ENCODE data around the gene APOBEC3C. TPM values are rescaled to one million over a fixed set of nuclear protein-coding genes. Genes with fewer than 3 reads are reported as not detected.
"Not testable (repeated sequence)": the region's sequence is repeated elsewhere in the genome, so short reads cannot be mapped to it uniquely, and the experiment has no call there.

Gene APOBEC3C
- total RNA-seq, 4 donors from 2014 or later: 6.6 to 14.4 (median 9.9) TPM

GRCh38 chr22:39026509-39027150 lies 12.6 kb downstream of the APOBEC3C start:
- 86 to 91% methylated on average over 12 of the region's 12 CpGs for WGBS, 2 donors
- no peak for DNase-seq (ENCODE audit: low spot score in 2 of 2)
- H3K36me3 ChIP-seq: peaks cover 0 to 35% (median 0%) of the 10 kb centered on the region in 3 donors
- no peak overlapping the region for H3K4me3 ChIP-seq
- no peak overlapping the region for H3K27ac ChIP-seq
- no peaks in the 10 kb centered on the region for H3K9me3 ChIP-seq
- peaks cover 0 to 10% (median 2%) of the 10 kb centered on the region in 4 donors for H3K4me1 ChIP-seq
- TF ChIP-seq EP300 (IDR thresholded peaks at IDR 0.05) (no peak), CTCF (IDR thresholded peaks at IDR 0.05) (no peak), POLR2A (IDR thresholded peaks at IDR 0.05) (no peak)
- H3K27me3 ChIP-seq: no peaks in the 10 kb centered on the region

GRCh38 chr22:39027717-39028116 lies 13.7 kb downstream of the APOBEC3C start:
- TF ChIP-seq POLR2A (IDR thresholded peaks at IDR 0.05): no peak
- TF ChIP-seq EP300 (IDR thresholded peaks at IDR 0.05): no peak
- TF ChIP-seq CTCF (IDR thresholded peaks at IDR 0.05): no peak
- Histone ChIP-seq H3K4me3 (no peak overlapping the region), H3K4me1 (no peaks in the 10 kb centered on the region), H3K27me3 (no peaks in the 10 kb centered on the region), H3K9me3 (no peaks in the 10 kb centered on the region), H3K36me3 (peaks cover 0 to 35% (median 0%) of the 10 kb centered on the region in 3 donors), H3K27ac (no peak overlapping the region)
- DNase-seq (ENCODE audit: low spot score in 2 of 2): no peak
- 75 to 83% methylated on average over 4 of the region's 4 CpGs for WGBS, 2 donors

GRCh38 chr22:39028281-39028680 lies 14.2 kb downstream of the APOBEC3C start:
- 84 to 94% methylated on average over 11 of the region's 11 CpGs for WGBS, 2 donors
- no peak overlapping the region for H3K27ac ChIP-seq
- H3K27me3 ChIP-seq: no peaks in the 10 kb centered on the region
- peaks cover 0 to 33% (median 0%) of the 10 kb centered on the region in 3 donors for H3K36me3 ChIP-seq
- no peaks in the 10 kb centered on the region for H3K9me3 ChIP-seq
- H3K4me1 ChIP-seq: no peaks in the 10 kb centered on the region
- no peak for TF ChIP-seq POLR2A (IDR thresholded peaks at IDR 0.05)
- TF ChIP-seq EP300 (IDR thresholded peaks at IDR 0.05): no peak
- TF ChIP-seq CTCF (IDR thresholded peaks at IDR 0.05): no peak
- H3K4me3 ChIP-seq: no peak overlapping the region
- no peak for DNase-seq (ENCODE audit: low spot score in 2 of 2)

- DNase-seq (ENCODE audit: low spot score in 2 of 2): no peak
- H3K4me3 ChIP-seq: no peak overlapping the region
- WGBS, 2 donors: 90 to 93% methylated on average over 13 of the region's 13 CpGs
- TF ChIP-seq EP300 (IDR thresholded peaks at IDR 0.05) (no peak), POLR2A (IDR thresholded peaks at IDR 0.05) (no peak), CTCF (IDR thresholded peaks at IDR 0.05) (no peak)
- no peaks in the 10 kb centered on the region for H3K27me3 ChIP-seq
- no peaks in the 10 kb centered on the region for H3K9me3 ChIP-seq
- no peaks in the 10 kb centered on the region for H3K4me1 ChIP-seq
- peaks cover 0 to 29% (median 0%) of the 10 kb centered on the region in 3 donors for H3K36me3 ChIP-seq
- no peak overlapping the region for H3K27ac ChIP-seq
Observed at GRCh38 chr22:39029227-39029626, 15.2 kb downstream of the APOBEC3C start.

GRCh38 chr22:39030705-39031104 lies 16.6 kb downstream of the APOBEC3C start:
- Histone ChIP-seq H3K27me3 (no peaks in the 10 kb centered on the region), H3K36me3 (peaks cover 0 to 14% (median 0%) of the 10 kb centered on the region in 3 donors), H3K27ac (no peak overlapping the region), H3K4me1 (no peaks in the 10 kb centered on the region), H3K9me3 (no peaks in the 10 kb centered on the region), H3K4me3 (no peak overlapping the region)
- no peak for DNase-seq (ENCODE audit: low spot score in 2 of 2)
- no peak for TF ChIP-seq CTCF (IDR thresholded peaks at IDR 0.05)
- no peak for TF ChIP-seq POLR2A (IDR thresholded peaks at IDR 0.05)
- TF ChIP-seq EP300 (IDR thresholded peaks at IDR 0.05): no peak
- WGBS, 2 donors: 85 to 87% methylated on average over 14 of the region's 14 CpGs

- 61 to 66% methylated on average over 16 to 17 of the region's 18 CpGs for WGBS, 2 donors
Observed at GRCh38 chr22:39031434-39032295, 17.6 kb downstream of the APOBEC3C start.

GRCh38 chr22:39037071-39037470 lies 23.0 kb downstream of the APOBEC3C start:
- not testable (repeated sequence) for H3K4me3 ChIP-seq; H3K27me3 ChIP-seq; H3K27ac ChIP-seq; DNase-seq (ENCODE audit: low spot score in 2 of 2); H3K9me3 ChIP-seq; H3K36me3 ChIP-seq
- peaks cover 0 to 15% (median 8%) of the 10 kb centered on the region in 4 donors for H3K4me1 ChIP-seq
- WGBS, 2 donors: 36 to 41% methylated on average over 2 of the region's 2 CpGs

More at GRCh38 chr22:39031434-39032295, 17.6 kb downstream of the APOBEC3C start:
- not testable (repeated sequence) for H3K27me3 ChIP-seq; DNase-seq (ENCODE audit: low spot score in 2 of 2); H3K4me1 ChIP-seq; H3K27ac ChIP-seq; H3K36me3 ChIP-seq; H3K4me3 ChIP-seq; H3K9me3 ChIP-seq
